ENCODE measurements around the gene ACBD4. TPM values are rescaled to one million over a fixed set of nuclear protein-coding genes. Genes with fewer than 3 reads are reported as not detected.

The ACBD4 gene
- total RNA-seq, 1 experiment from 2014 or later: 7.7 TPM

- H3K36me3 ChIP-seq (ENCODE audit: control insufficient read depth, insufficient read depth, low read length): no peaks in the 10 kb centered on the region
- no peaks in the 10 kb centered on the region for H3K27me3 ChIP-seq (ENCODE audit: control insufficient read depth, insufficient read depth, low read length)
- H3K9me3 ChIP-seq (ENCODE audit: control insufficient read depth, insufficient read depth, low read depth, low read length): no peaks in the 10 kb centered on the region
- no peak for TF ChIP-seq CTCF (IDR thresholded peaks at IDR 0.05)
- no peak for TF ChIP-seq SIN3A (IDR thresholded peaks at IDR 0.05; ENCODE audit: borderline replicate concordance, insufficient read depth, low read depth, low read length)
- TF ChIP-seq TCF7L2 (IDR thresholded peaks at IDR 0.05; ENCODE audit: low read depth, low read length): no peak
- TF ChIP-seq REST (IDR thresholded peaks at IDR 0.05; ENCODE audit: insufficient read depth in 1 of 2, low read depth in 2 of 2, low read length in 1 of 2): no peak
- no peak for TF ChIP-seq POLR2AphosphoS5 (IDR thresholded peaks at IDR 0.05; ENCODE audit: low read depth, low read length)
- no peak overlapping the region for H3K4me3 ChIP-seq (ENCODE audit: low read depth in 2 of 2, low read length in 2 of 2)
- no peak overlapping the region for H3K27ac ChIP-seq (ENCODE audit: low read length)
- peaks cover 17% of the 10 kb centered on the region for H3K4me1 ChIP-seq (ENCODE audit: control insufficient read depth, insufficient read depth, low read length)
- intact Hi-C loops (cut with micrococcal nuclease; ENCODE audit: unreplicated experiment): no loop called here
- BruUV-seq (replicated peaks): no TSS peak
- ChIA-PET CTCF (no interaction called here), POLR2A (no interaction called here)
- DNase-seq (ENCODE audit: low read depth, low spot score): no peak
- no peak for ATAC-seq
- in situ Hi-C loops (cut with HindIII; ENCODE audit: low pct_unique_long_range_greater_than_20kb, low sequenced_read_pairs): no loop called here
Measured at GRCh38 chr17:45118691-45119090, 16.8 kb upstream of the ACBD4 start.

- in situ Hi-C loops (cut with HindIII; ENCODE audit: low pct_unique_long_range_greater_than_20kb, low sequenced_read_pairs) (no loop called here), intact Hi-C loops (cut with micrococcal nuclease; ENCODE audit: unreplicated experiment) (no loop called here)
- Histone ChIP-seq H3K27me3 (ENCODE audit: control insufficient read depth, insufficient read depth, low read length) (no peaks in the 10 kb centered on the region), H3K4me1 (ENCODE audit: control insufficient read depth, insufficient read depth, low read length) (peaks cover 29% of the 10 kb centered on the region), H3K36me3 (ENCODE audit: control insufficient read depth, insufficient read depth, low read length) (no peaks in the 10 kb centered on the region), H3K9me3 (ENCODE audit: control insufficient read depth, insufficient read depth, low read depth, low read length) (no peaks in the 10 kb centered on the region), H3K4me3 (ENCODE audit: low read depth in 2 of 2, low read length in 2 of 2) (no peak overlapping the region), H3K27ac (ENCODE audit: low read length) (no peak overlapping the region)
- TF ChIP-seq CTCF (IDR thresholded peaks at IDR 0.05) (no peak), REST (IDR thresholded peaks at IDR 0.05; ENCODE audit: insufficient read depth in 1 of 2, low read depth in 2 of 2, low read length in 1 of 2) (no peak), TCF7L2 (IDR thresholded peaks at IDR 0.05; ENCODE audit: low read depth, low read length) (no peak), POLR2AphosphoS5 (IDR thresholded peaks at IDR 0.05; ENCODE audit: low read depth, low read length) (no peak), SIN3A (IDR thresholded peaks at IDR 0.05; ENCODE audit: borderline replicate concordance, insufficient read depth, low read depth, low read length) (no peak)
- BruUV-seq (replicated peaks): no TSS peak
- ATAC-seq: no peak
- DNase-seq (ENCODE audit: low read depth, low spot score): no peak
- POLR2A ChIA-PET: no interaction called here
- CTCF ChIA-PET: no interaction called here
Measured at GRCh38 chr17:45119964-45120363, 15.5 kb upstream of the ACBD4 start.

All from Panc1 (cell line).